GM19324 (cell line): Measurements from ENCODE around the gene BUB1.
"Not testable (repeated sequence)": the region's sequence is repeated elsewhere in the genome, so short reads cannot be mapped to it uniquely, and the experiment has no call there.

Experiments used
- ATAC-seq: cut with Tn5 transposase; IDR thresholded peaks from one replicate; pipeline ENCODE4 v1.9.1; 2021; ENCODE audit warnings: mild to moderate bottlenecking, moderate library complexity; ENCODE audit not compliant: unreplicated experiment, low FRiP score

The BUB1 gene

DNA sequence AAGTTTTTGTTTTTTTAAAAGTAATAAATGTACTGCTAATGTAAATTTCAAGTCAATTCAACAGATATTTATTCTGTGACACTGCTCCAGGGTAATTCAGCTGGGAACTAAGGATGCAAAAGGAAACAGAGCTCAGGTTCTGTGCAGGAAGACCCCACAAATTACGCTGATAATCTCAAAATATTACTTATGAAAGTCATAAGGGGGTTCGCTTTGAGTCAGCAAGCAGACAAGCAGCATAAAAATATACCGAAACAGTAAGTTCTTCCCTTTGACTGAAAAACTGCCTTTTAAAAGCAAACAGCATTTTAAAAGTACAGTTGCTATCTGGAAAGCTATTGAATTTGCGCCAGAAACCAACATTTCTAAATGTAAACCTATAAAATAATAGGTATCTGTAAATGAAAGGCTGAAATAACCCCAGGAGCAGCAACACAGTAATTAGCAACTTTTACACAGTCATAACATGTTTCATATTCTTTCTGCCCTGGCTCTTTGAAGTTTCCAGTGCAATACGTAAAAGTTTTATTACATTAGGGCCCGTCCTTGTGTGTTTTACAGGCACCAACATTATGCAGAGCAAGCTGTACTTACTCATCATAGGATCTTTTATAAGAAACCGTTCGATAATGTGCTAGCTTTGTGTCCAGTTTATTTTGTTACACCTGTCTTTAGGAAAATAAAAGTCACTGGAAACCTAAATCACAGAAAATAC is 68.9 kb downstream of the BUB1 start:
- ATAC-seq, result not testable (repeated sequence)

DNA sequence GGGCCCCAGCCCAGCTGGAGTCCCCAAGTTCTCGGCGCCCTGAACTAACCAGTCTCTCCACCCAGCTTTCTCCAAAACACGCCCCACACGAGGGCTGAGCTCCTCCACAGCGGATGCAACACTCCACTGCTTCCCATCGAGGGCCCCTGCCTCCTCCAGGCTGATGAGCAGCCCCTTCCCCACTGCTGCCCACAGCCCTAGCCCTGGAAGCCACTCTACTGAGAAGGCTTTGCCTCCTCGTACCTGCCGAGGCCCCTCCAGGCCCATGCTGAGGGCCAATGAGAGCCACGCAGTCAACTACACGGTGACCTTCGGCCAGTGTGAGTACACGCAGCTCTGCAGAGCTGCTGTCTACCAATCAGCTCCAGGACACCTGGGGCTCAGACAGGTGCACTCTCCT is 72.8 kb downstream of the BUB1 start:
- ATAC-seq, result not testable (repeated sequence)

DNA sequence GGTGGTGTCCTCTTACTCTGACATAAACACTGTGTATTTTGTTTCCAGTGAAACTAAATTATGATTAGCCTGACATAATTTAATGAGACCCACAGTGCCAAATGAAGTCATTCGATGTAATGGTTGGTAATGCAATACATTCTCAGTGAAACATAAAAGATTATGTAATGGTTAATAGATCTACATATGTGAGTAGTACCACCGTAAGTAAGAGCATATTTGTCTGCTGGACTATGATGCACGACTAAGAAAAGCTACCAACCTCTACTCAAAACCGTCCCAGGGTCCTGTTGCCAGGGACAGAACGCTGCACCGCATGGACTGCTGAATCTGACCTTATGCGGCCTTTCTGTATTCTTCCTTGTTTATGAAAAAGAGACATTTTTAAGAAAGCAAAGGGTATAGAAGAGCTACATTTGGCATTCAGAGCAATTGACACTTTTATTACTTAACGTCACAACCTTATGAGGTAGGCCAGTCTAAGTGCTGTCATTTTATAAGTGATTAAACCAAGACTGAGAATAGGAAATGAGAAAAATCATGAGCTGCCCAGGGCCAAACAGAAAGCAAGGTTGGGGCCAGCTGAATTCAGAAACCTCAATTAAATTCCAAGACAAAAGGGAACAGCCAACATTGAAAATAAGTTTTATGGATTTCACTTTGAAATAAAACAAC is 73.8 kb downstream of the BUB1 start:
- not testable (repeated sequence) for ATAC-seq

DNA sequence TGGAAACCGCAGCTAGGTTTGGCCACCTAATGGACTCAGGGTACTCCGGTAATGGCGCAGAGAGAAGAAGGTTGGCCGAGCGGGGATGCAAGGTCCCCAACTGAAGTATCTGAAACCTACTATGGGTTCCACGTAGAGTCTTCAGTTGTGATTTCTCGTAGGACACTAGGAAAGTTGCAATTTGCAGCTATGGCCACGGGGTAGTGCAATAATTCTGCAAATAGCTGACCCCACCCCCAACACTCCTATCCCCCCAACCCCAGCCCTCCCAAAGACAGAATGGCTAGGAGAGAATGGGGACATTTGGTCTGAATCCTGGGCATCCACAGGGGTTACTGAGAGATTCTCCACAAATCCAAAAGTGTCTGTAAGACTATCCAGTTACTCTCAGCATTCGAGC is 75.7 kb downstream of the BUB1 start:
- not testable (repeated sequence) for ATAC-seq

DNA sequence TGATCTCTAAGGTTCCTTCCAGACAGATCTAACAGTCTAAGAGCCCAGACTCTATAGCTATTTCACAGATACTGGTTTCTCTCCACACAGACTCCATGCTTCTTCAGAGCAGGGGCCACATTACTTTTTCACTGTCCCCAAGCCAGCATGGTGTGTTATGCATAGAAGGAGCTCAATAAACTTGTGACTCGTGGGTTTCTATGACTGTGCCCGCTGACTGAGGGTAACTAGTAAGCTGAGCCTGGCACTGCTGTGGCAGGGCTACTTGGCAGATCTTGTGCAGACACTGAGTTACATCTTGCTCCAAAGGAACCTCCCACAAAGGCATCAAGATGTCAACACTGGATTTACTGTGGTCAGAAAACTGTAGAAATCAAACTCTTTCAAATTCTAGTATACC is 85.9 kb downstream of the BUB1 start:
- ATAC-seq, result not testable (repeated sequence)

DNA sequence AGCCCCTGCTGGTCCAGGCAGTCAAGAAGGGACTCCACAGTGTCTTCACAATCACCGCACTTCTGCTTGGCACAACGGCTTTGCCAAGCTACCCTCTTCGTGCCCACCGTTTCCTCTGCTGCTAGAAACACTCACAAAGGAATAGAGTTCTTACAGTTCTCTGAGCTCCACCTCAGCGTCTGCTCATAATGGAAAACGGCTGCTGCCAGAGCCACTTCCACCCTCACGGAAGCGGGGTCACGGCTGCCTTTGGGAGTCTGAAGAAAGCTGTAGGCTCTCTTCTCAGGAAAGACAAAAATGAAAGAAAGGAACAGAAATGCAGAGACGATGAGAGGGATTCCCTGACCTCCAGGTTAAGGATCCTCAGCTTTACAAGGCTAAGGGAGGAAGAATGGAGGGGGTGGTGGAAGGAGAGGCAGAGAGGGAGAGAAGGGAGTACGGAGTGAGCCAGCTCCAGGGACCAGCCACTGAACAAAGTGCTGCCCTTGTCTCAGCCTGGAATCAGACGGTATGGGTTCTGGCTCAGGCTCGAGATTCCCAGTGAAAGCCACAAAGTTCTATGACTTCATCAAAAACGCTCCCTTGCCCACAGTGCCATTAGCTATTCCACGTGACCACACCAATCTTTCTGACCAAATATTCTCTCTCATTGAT is 88.1 kb downstream of the BUB1 start:
- not testable (repeated sequence) for ATAC-seq

DNA sequence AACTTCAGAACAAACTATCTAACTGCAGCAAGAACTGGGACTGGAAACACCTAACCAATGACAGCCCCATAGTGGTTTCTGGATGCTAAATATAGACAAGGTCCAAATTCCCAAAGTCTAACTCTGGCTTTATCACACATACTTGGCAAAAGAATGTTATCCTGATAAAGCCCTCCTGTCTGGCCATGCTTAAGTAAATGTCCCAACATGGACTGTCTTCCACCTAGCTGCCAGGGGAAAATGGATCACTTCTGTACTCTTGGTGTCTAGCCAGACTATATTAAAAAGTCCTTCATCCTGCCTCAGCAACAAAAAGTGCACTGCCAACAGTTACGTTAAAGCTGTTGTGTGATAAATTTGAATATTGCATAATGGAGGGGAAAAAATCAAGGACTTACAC is 89.3 kb downstream of the BUB1 start:
- ATAC-seq, result not testable (repeated sequence)
